Jurkat, Clone E6-1 (cell line): ENCODE results near the gene ARHGAP31.

Source experiments
- DNase-seq: peaks from one replicate; pipeline ENCODE4 v3.0.0-alpha.2; 2011; ENCODE audit warnings: low read depth, low spot score
- H3K4me3 ChIP-seq: 2 replicates; pipeline ENCODE4 v1.5.1; 2011; ENCODE audit warnings: mild to moderate bottlenecking, low read length, control low read depth, moderate library complexity

Gene ARHGAP31

GRCh38 chr3:119469418-119470189, 175.4 kb downstream of the ARHGAP31 start:
- peak overlapping the region; percentile 92 for H3K4me3 ChIP-seq
- DNase-seq = peak; percentile 36
